Stomach (tissue), 4 donors: ENCODE data around the gene ZNF628.

Experiments
- POLR2A ChIP-seq, 4 donors: fragments of 450-650 bp; IDR thresholded peaks; one replicate each; pipeline ENCODE4 v1.6.1; 2016; ENCODE audit warnings: antibody characterized with exemption in 4 of 4, control low read depth in 2 of 4, mild to moderate bottlenecking in 1 of 4, moderate library complexity in 1 of 4
- POLR2AphosphoS5 ChIP-seq, 3 donors: sonication (generic); formaldehyde crosslinking; IDR thresholded peaks; one replicate each; pipeline ENCODE4 v1.6.1; 2016; ENCODE audit warnings: antibody characterized with exemption in 3 of 3
- TF ChIP-seq, protein P1 (sequence below), 7 experiments: fragments of 450-650 bp in 4 of 7; fragments of 200-600 bp in 3 of 7; sonication (generic) in 3 of 7; IDR thresholded peaks; one replicate each; pipeline ENCODE4 v1.5.1; 2016 to 2019; ENCODE audit warnings: antibody characterized with exemption in 7 of 7, control low read depth in 2 of 7, mild to moderate bottlenecking in 1 of 7

- TF ChIP-seq POLR2AphosphoS5 (IDR thresholded peaks at IDR 0.05), result no peak
- TF ChIP-seq, protein P1, sequence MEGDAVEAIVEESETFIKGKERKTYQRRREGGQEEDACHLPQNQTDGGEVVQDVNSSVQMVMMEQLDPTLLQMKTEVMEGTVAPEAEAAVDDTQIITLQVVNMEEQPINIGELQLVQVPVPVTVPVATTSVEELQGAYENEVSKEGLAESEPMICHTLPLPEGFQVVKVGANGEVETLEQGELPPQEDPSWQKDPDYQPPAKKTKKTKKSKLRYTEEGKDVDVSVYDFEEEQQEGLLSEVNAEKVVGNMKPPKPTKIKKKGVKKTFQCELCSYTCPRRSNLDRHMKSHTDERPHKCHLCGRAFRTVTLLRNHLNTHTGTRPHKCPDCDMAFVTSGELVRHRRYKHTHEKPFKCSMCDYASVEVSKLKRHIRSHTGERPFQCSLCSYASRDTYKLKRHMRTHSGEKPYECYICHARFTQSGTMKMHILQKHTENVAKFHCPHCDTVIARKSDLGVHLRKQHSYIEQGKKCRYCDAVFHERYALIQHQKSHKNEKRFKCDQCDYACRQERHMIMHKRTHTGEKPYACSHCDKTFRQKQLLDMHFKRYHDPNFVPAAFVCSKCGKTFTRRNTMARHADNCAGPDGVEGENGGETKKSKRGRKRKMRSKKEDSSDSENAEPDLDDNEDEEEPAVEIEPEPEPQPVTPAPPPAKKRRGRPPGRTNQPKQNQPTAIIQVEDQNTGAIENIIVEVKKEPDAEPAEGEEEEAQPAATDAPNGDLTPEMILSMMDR (IDR thresholded peaks at IDR 0.05), result no peak
- TF ChIP-seq POLR2A (IDR thresholded peaks at IDR 0.05), result no peak
Measured at GRCh38 chr19:55462722-55463121, 13.7 kb upstream of the ZNF628 start.
